HepG2 (cell line): Measurements from ENCODE around the gene LSMEM2. TPM values are rescaled to one million over a fixed set of nuclear protein-coding genes. Genes with fewer than 3 reads are reported as not detected.

Experiments used
- ELF3 ChIP-seq: IDR thresholded peaks from 2 replicates; pipeline ENCODE4 v1.6.1; 2016; ENCODE audit warnings: missing genetic modification reagents, missing compliant biosample characterization
- ESRRA ChIP-seq: sonication (generic); formaldehyde crosslinking; IDR thresholded peaks from 2 replicates; pipeline ENCODE4 v1.5.1; 2020; ENCODE audit warnings: mild to moderate bottlenecking, low read depth, missing genetic modification reagents
- GLI4 ChIP-seq: sonication (generic); formaldehyde crosslinking; IDR thresholded peaks from 2 replicates; pipeline ENCODE4 v1.5.1; 2020; ENCODE audit warnings: missing genetic modification reagents, mild to moderate bottlenecking, moderate library complexity, borderline replicate concordance
- MBD4 ChIP-seq: IDR thresholded peaks from 2 replicates; pipeline ENCODE4 v1.6.1; 2012; ENCODE audit warnings: low read length, inconsistent platforms, borderline replicate concordance
- NFYB ChIP-seq: sonication (generic); formaldehyde crosslinking; IDR thresholded peaks from 2 replicates; pipeline ENCODE4 v1.4.0; 2020; ENCODE audit warnings: missing genetic modification reagents
- POLR2G ChIP-seq: fragments of 200-400 bp; formaldehyde crosslinking; IDR thresholded peaks from 2 replicates; pipeline ENCODE4 v1.6.1; 2018; ENCODE audit warnings: mild to moderate bottlenecking, low read depth, low read length, moderate library complexity
- PRPF4 ChIP-seq: fragments of 200-400 bp; formaldehyde crosslinking; IDR thresholded peaks from 2 replicates; pipeline ENCODE4 v1.6.1; 2016; ENCODE audit warnings: low read length, low read depth; ENCODE audit not compliant: poor library complexity, severe bottlenecking
- THAP9 ChIP-seq: sonication (generic); formaldehyde crosslinking; IDR thresholded peaks from 2 replicates; pipeline ENCODE4; 2020; ENCODE audit warnings: missing genetic modification reagents, mild to moderate bottlenecking, borderline replicate concordance
- ZBTB14 ChIP-seq: sonication (generic); formaldehyde crosslinking; IDR thresholded peaks from 2 replicates; pipeline ENCODE4 v1.4.0; 2020; ENCODE audit warnings: missing genetic modification reagents
- ZNF12 ChIP-seq: sonication (generic); formaldehyde crosslinking; IDR thresholded peaks from 2 replicates; pipeline ENCODE4 v1.5.0; 2020; ENCODE audit warnings: missing genetic modification reagents
- ZNF234 ChIP-seq: sonication (generic); formaldehyde crosslinking; conservative IDR thresholded peaks from 2 replicates; pipeline ENCODE4 v1.5.1; 2020; ENCODE audit warnings: mild to moderate bottlenecking, missing genetic modification reagents
- ZNF260 ChIP-seq: sonication (generic); formaldehyde crosslinking; IDR thresholded peaks from 2 replicates; pipeline ENCODE4 v1.4.0; 2020; ENCODE audit warnings: missing genetic modification reagents, low read depth, mild to moderate bottlenecking, borderline replicate concordance
- ZNF335 ChIP-seq: sonication (generic); formaldehyde crosslinking; IDR thresholded peaks from 2 replicates; pipeline ENCODE4 v1.4.0; 2020; ENCODE audit warnings: missing genetic modification reagents
- ZNF574 ChIP-seq: sonication (generic); formaldehyde crosslinking; IDR thresholded peaks from 2 replicates; pipeline ENCODE4 v1.4.0; 2020; ENCODE audit warnings: missing genetic modification reagents
- ZNF605 ChIP-seq: sonication (generic); formaldehyde crosslinking; IDR thresholded peaks from 2 replicates; pipeline ENCODE4 v1.8.0; 2022; ENCODE audit warnings: mild to moderate bottlenecking, missing genetic modification reagents
- ZNF83 ChIP-seq: sonication (generic); formaldehyde crosslinking; IDR thresholded peaks from 2 replicates; pipeline ENCODE4 v1.4.0; 2020; ENCODE audit warnings: missing genetic modification reagents, mild to moderate bottlenecking, borderline replicate concordance
- ZNF841 ChIP-seq: sonication (generic); formaldehyde crosslinking; IDR thresholded peaks from 2 replicates; pipeline ENCODE4 v1.8.1; 2023; ENCODE audit warnings: missing genetic modification reagents, borderline replicate concordance
- ZSCAN20 ChIP-seq: sonication (generic); formaldehyde crosslinking; IDR thresholded peaks from 2 replicates; pipeline ENCODE4 v1.4.0; 2020; ENCODE audit warnings: missing genetic modification reagents, mild to moderate bottlenecking, borderline replicate concordance
- polyA plus RNA-seq, 8 experiments: library from polyadenylated mRNA; depleted of rRNA in 3 of 8; stranded (reverse) in 7 of 8; unstranded in 1 of 8; fragments of >200 nt; fragmentation: Illumina TruSeq in 4 of 8; extraction: Trizol in 4 of 8; gene quantifications; 2 replicates each; pipeline versions ENCODE4 v1.2.1 to v1.2.3, GENCODE V29; 2011 to 2016; ENCODE audit warnings: low read depth in 4 of 8, missing spikeins in 1 of 8, mixed read lengths in 1 of 8; ENCODE audit not compliant: insufficient read depth in 1 of 8
- total RNA-seq, 5 experiments: library from RNA; depleted of rRNA; stranded (reverse); fragments of >200 nt; fragmentation: Illumina TruSeq; extraction: Trizol; gene quantifications; 2 replicates each; pipeline ENCODE4 v1.2.3, GENCODE V29; 2016; ENCODE audit warnings: low read depth in 1 of 5

LSMEM2 gene
- total and polyA plus RNA-seq, 2 of the 13 experiments (the other 11 are each of a cell fraction or from before 2014, with no cell fraction given) = 0.07 to 0.41 TPM

- no peak for TF ChIP-seq ZNF12 (CRISPR knock-in tag)
- no peak for TF ChIP-seq ZNF260
- TF ChIP-seq GLI4 (CRISPR knock-in tag) = no peak
- TF ChIP-seq ZNF335 (CRISPR knock-in tag) = no peak
- TF ChIP-seq ZNF841 (CRISPR knock-in tag) = no peak
- TF ChIP-seq ESRRA (CRISPR knock-in tag) = peak; percentile 71
- TF ChIP-seq MBD4 = no peak
- TF ChIP-seq ZSCAN20 (CRISPR knock-in tag) = 0 out of 2 replicates have a peak, but pooled peaks have one; percentile 62
- peak; percentile 57 for TF ChIP-seq NFYB (CRISPR knock-in tag)
- TF ChIP-seq ZNF605 (CRISPR knock-in tag) = no peak; the same call in 1 of the 2 replicates
- TF ChIP-seq ZBTB14 (CRISPR knock-in tag) = peak; percentile 79
- no peak for TF ChIP-seq PRPF4
- TF ChIP-seq ZNF574 = peak; percentile 96
- no peak for TF ChIP-seq ZNF234 (CRISPR knock-in tag)
- peak; percentile 8; the same call in 1 of the 2 replicates for TF ChIP-seq ELF3 (CRISPR knock-in tag)
- TF ChIP-seq POLR2G = peak; percentile 87
- TF ChIP-seq THAP9 (CRISPR knock-in tag) = peak; percentile 75
- TF ChIP-seq ZNF83 (CRISPR knock-in tag) = no peak
Measured at GRCh38 chr3:50292159-50293078, 13.5 kb downstream of the LSMEM2 start, which contains the start of gene IFRD2 (continued).
